GM21447 (cell line): ENCODE data around the gene RGS6.
"Not testable (repeated sequence)": the region's sequence is repeated elsewhere in the genome, so short reads cannot be mapped to it uniquely, and the experiment has no call there.

Source experiments
- ATAC-seq: cut with Tn5 transposase; IDR thresholded peaks from one replicate; pipeline ENCODE4 v1.9.1; 2021; ENCODE audit not compliant: unreplicated experiment

The RGS6 gene

DNA sequence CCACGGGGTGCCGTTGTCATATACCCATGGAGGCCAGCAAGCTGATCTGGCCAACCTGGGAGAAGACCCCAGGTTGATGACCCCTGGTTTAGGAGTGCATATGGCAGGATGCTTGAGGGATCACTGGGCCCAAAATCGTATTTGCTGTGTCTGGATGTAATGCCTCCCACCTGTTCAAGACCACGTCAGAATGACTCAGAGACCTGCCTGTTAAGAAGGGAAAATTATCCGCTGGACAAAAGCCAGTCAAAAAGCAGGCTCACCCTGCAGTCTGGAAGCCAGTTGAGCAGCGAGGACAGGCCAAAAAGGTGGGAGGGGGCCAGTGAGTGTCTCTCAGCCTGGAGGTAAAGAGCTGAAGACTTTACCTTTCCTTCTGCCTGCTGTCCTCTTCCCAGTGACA is 512.5 kb downstream of the RGS6 start:
- ATAC-seq, result no peak

DNA sequence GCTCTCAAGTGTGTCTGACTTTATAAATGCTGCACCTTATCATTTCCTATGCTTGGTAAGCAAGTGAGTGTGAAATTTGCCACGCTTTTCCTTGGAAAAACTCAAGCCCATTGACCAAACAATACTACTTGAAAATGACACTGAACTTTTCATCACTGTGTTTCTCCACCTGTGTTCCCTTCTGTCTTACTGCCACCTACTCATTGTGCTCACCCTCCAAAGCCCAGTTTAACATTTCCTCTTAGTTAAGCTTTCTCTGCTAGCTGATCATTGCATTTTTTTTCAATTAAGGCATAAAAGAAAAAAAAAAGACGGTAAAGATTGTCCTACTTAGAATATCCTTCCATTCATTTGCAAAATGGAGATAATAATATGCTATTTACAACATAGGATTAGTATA is 516.0 kb downstream of the RGS6 start:
- no peak for ATAC-seq

- ATAC-seq, result no peak
Observed at GRCh38 chr14:72450473-72451044, 518.3 kb downstream of the RGS6 start.

GRCh38 chr14:72451054-72451972 is 519.1 kb downstream of the RGS6 start:
- ATAC-seq, result peak; percentile 70

DNA sequence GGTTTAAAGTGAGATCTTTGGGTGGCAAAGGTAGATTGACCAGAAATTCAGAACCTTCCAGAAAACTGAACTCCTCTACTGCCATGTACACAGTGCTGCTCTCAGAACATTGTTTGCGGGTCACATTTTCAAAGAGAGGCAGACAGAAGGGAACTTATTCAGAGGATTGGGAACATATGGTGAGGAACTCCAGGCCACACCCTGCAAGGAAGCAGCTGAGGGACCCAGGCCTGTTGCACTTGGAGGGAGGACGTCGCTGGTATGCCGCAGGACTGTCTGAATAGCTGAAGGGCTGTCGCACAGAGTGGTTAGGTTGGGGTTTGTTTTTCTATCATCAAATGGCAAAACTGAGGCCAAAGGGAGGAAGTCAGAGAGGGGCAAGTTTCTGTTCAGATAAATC is 520.5 kb downstream of the RGS6 start:
- ATAC-seq, result no peak

DNA sequence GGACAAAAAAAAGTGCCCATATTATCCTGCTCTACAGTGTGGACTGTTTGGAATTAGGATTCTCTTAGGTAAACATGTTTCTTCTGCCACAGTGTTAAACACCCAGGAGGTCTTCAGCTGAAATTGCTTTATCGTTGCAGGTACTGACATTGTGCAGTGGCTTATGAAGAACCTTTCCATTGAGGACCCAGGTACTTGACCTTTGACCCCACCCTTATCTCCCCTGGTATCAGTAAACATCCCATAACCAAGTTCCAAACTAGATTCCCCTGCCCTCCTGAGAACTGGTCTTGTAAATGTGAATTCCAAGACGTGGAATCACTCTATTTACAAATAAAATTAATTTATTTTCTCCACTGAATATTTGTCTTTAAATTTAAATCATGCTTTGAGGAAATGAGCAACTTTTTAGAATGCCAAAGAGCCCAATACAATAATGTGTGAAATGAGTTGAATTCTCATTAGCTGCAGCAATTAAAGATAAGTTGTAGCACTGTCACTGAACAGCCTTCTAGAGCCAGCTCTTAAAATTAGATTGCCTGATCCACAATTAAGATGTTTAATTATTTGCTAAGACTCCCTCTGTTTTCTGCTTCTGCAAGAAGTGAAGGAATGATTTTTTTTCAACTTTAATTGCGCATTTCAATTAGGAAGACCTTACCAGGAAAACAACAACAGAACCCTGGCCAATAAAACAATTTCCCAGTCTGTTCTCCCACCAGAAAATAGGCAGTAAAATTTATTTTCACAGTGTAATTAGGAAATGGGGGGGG is 522.3 kb downstream of the RGS6 start:
- no peak for ATAC-seq

- ATAC-seq, result no peak
Observed at GRCh38 chr14:72457641-72458040, 525.4 kb downstream of the RGS6 start.

- no peak for ATAC-seq
Observed at GRCh38 chr14:72462056-72462455, 529.8 kb downstream of the RGS6 start.

DNA sequence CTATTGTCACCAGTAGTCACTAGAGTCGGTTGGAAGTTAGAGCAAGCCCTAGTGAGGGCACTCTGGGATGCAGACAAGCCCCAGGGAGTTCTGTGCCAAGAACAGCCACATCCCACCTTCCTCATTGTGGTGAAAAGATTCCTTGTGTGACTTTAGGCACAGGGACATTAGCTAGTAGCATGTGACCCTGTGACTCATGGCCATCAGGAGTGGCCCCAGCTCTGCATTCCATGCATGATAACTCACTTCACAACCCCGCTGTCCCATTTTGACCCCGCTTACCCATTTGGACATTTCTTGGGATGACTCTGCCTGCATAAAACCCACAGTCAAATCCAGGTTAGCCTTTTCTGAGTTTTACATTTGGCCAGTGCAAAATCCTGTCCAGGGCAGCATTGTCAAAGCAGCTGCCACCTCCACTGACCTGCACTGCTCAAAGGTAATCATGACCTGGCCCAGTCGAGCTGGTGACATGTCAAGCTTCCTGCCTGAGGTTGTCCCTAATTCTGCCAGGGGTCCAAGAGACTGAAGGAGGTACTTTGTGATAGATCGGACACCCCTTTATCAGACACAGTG is 531.1 kb downstream of the RGS6 start:
- no peak for ATAC-seq

DNA sequence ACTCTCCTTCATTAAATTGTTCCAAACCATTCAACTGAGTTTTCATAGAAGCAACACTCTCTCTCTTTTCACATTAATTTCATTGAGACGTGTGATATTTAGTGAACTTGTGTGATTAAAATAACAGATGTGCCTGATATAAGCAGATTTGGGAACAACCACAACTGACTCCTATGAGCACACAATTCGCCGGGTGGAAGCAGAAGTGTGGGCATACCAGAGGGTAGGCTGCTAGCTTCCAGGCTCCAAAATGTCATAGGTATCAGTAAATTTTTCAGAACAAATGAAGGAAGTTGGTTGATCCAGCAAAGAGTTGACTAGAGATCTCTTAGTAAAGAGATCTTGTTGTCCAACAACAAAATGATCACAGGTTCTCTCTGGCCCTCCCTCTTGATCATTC is 532.0 kb downstream of the RGS6 start:
- ATAC-seq, result no peak

GRCh38 chr14:72466325-72466724 is 534.1 kb downstream of the RGS6 start:
- no peak for ATAC-seq

DNA sequence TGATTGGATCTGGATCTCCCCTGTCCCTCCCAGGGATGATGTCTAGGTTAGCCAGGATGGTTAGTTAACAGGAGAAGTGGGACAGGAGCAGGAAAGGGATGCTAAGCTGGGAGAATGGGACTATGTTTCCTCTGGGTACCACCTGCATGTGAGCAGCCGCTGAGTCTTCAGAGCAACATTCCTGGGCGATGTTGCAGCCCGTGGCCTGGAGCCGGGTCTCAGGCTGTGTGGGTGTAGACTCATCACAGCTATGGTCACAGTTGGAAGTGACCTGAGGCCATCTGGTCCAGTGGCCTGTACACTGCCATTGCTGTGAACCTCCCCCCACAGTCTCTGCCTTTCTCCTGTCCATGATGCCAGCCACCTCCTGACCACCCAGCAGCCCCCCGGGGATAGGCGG is 539.1 kb downstream of the RGS6 start:
- ATAC-seq, result no peak

DNA sequence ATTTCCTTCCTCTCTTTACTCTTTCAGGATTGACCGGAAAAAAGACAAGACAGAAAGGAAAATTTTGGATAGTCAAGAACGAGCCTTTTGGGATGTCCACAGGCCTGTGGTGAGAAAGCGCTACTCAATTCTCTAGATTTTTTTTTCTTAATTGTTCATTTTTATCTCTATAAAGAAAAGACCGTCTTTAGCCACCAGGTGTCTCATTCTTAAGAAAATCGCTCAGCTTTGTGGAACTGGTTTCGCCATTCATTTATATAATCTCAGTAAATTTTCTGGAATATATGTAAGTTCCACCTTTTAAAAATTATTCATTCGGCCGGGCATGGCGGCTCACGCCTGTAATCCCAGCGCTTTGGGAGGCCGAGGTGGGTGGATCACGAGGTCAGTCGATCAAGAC is 540.6 kb downstream of the RGS6 start:
- no peak for ATAC-seq

DNA sequence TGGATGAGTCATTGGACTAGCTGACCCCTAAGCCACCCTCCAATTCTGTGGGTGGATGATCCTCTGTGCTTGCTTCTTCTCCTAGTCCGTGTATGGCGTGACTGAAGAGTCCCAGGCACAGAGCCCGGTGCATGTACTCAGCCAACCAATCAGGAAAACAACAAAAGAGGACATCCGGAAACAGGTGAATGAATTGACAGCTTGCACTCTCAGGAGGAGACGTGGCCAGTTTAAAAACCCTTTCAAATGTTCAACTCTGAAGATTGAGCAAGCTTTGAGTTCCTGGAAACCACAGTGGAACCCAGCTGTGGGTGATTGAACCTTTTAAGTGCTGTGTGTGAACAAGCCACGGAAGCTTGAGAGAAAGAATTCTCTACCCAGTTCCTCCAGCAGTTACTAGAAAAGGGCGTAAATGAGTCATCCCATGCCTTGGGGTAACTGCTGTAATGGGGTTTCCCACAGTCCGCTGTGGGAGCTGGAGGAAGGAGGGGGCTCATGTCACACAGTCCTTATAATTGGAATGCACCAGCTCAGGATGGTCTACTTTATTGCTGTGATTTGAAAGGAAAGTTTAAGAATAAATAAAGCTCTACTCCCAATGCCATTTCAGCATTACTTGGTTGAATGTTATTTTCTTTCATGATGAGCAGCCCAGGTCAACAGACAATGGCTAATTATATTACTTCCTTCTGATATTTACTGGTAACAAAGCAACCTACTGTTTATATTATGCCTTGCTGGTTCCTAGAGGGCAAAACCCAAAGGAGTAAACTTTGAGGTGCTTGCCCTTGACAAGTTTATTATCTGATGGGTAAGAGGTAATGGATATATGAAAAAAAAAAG is 544.6 kb downstream of the RGS6 start:
- ATAC-seq, result peak; percentile 79

DNA sequence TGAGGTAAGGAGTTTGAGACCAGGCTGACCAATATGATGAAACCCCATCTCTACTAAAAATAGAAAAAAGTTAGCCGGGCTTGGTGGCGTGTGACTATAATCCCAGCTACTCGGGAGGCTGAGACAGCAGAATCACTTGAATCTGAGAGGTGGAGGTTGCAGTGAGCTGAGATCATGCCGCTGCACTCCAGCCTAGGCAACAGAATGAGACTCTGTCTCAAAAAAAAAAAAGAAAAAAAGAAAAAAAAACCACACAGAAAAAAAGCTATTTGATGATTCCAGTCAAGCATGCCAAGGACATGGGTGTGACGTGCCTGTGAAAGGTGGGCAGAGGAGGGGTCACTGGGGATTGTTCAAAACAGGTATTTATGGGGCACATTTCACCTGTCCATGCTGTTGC is 545.3 kb downstream of the RGS6 start:
- ATAC-seq, result not testable (repeated sequence)

GRCh38 chr14:72478471-72478893 is 546.3 kb downstream of the RGS6 start:
- ATAC-seq, result no peak

GRCh38 chr14:72479461-72479931 is 547.3 kb downstream of the RGS6 start:
- ATAC-seq, result no peak

DNA sequence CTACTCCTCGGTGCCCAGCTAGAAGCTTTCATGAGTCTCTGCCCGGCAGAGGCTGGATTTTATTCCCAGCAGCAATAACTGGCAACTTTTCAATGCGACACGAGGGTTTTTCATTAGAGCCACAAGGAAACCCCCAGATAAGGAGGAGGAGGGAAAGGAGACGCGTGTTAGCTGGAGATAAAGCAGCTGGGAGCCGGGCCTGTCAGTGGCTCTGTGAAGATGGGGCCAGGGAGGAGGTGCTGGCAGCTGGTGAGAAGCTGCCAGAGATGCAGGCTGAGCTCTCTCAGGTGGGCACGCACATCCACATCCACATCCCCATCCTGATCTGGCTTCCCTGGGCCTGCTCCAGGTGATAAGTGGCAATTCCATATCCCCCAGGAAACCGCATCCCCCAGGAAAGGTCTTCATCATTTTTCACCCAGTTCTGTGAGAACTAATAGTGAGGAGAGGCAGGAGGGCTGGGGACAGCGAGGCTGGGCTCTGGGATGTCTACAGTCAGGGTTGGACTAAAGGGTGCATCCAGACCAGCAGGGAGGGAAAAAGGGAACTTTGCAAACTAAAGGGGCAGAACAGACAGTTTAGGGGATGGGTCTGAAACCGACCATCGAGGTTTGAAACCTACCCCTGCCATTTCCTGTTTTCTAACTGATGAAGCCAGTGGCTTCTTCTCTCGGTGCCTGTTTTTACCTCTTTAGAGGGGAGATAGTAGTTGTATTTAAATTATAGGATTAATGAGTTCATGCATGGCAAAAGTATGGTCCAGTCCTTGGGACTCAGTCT is 548.4 kb downstream of the RGS6 start:
- no peak for ATAC-seq

GRCh38 chr14:72483311-72483710 is 551.1 kb downstream of the RGS6 start:
- ATAC-seq, result no peak

GRCh38 chr14:72485695-72486094 is 553.5 kb downstream of the RGS6 start:
- no peak for ATAC-seq
